Progenitor cell of endocrine pancreas (in vitro differentiated cells): ENCODE data around the gene ACOXL. TPM values are rescaled to one million over a fixed set of nuclear protein-coding genes. Genes with fewer than 3 reads are reported as not detected.

Source experiments
- DNase-seq: peaks from one replicate; pipeline ENCODE4 v3.0.0; 2021; ENCODE audit warnings: low spot score; ENCODE audit not compliant: unreplicated experiment
- H3K27ac Mint-ChIP-seq: 2 replicates; pipeline ENCODE4 v1.8.0; 2021; ENCODE audit warnings: mild to moderate bottlenecking, moderate library complexity, mixed read lengths
- H3K27me3 Mint-ChIP-seq: 2 replicates; pipeline ENCODE4 v1.8.0; 2021; ENCODE audit warnings: mixed read lengths
- H3K36me3 Mint-ChIP-seq: 2 replicates; pipeline ENCODE4 v1.8.0; 2022; ENCODE audit warnings: mixed read lengths; ENCODE audit not compliant: insufficient read depth
- H3K4me1 Mint-ChIP-seq: 2 replicates; pipeline ENCODE4 v1.8.0; 2021; ENCODE audit warnings: low read depth, mixed read lengths
- H3K4me3 Mint-ChIP-seq: 2 replicates; pipeline ENCODE4 v1.8.0; 2021; ENCODE audit warnings: low read depth, mild to moderate bottlenecking, moderate library complexity, mixed read lengths
- H3K9me3 Mint-ChIP-seq: 2 replicates; pipeline ENCODE4 v1.8.0; 2021; ENCODE audit warnings: low read depth, mixed read lengths
- total RNA-seq: library from RNA; stranded (reverse); gene quantifications from 2 replicates; pipeline ENCODE4 v1.2.1, GENCODE V29; 2021
- TF ChIP-seq, protein P1 (sequence below): fragments of 200-600 bp; sonication (generic); IDR thresholded peaks from one replicate; pipeline ENCODE4 v1.5.0; 2021; ENCODE audit warnings: antibody characterized with exemption, mild to moderate bottlenecking; ENCODE audit not compliant: unreplicated experiment

ACOXL gene
- total RNA-seq, 1 donor from 2014 or later, result 0.19 TPM

DNA sequence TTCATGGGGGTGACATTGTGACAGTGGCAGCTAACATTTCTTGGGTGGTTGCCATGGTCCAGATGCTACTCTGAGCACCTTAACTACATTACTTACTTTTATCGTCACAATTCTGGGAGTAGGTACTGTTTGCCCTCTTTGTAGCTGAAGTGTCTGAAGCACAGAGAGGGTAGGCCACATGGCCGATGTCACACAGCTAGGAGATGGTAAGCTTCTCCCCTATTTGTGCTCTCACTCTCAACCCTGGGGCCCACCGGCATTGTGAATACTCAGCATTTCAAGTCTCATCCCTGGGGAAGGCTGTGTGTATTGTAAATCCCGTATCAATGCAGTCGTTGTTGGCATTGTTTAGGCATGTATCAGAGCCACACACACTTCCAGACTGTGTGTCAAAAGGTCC is 136.6 kb downstream of the ACOXL start:
- no peak for DNase-seq
- H3K36me3 Mint-ChIP-seq, result no peaks in the 10 kb centered on the region
- no peaks in the 10 kb centered on the region for H3K9me3 Mint-ChIP-seq
- peaks cover 4% of the 10 kb centered on the region for H3K4me1 Mint-ChIP-seq
- TF ChIP-seq, protein P1, sequence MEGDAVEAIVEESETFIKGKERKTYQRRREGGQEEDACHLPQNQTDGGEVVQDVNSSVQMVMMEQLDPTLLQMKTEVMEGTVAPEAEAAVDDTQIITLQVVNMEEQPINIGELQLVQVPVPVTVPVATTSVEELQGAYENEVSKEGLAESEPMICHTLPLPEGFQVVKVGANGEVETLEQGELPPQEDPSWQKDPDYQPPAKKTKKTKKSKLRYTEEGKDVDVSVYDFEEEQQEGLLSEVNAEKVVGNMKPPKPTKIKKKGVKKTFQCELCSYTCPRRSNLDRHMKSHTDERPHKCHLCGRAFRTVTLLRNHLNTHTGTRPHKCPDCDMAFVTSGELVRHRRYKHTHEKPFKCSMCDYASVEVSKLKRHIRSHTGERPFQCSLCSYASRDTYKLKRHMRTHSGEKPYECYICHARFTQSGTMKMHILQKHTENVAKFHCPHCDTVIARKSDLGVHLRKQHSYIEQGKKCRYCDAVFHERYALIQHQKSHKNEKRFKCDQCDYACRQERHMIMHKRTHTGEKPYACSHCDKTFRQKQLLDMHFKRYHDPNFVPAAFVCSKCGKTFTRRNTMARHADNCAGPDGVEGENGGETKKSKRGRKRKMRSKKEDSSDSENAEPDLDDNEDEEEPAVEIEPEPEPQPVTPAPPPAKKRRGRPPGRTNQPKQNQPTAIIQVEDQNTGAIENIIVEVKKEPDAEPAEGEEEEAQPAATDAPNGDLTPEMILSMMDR, result no peak
- H3K4me3 Mint-ChIP-seq, result no peak overlapping the region
- peaks cover 7% of the 10 kb centered on the region for H3K27me3 Mint-ChIP-seq
- H3K27ac Mint-ChIP-seq, result no peak overlapping the region

DNA sequence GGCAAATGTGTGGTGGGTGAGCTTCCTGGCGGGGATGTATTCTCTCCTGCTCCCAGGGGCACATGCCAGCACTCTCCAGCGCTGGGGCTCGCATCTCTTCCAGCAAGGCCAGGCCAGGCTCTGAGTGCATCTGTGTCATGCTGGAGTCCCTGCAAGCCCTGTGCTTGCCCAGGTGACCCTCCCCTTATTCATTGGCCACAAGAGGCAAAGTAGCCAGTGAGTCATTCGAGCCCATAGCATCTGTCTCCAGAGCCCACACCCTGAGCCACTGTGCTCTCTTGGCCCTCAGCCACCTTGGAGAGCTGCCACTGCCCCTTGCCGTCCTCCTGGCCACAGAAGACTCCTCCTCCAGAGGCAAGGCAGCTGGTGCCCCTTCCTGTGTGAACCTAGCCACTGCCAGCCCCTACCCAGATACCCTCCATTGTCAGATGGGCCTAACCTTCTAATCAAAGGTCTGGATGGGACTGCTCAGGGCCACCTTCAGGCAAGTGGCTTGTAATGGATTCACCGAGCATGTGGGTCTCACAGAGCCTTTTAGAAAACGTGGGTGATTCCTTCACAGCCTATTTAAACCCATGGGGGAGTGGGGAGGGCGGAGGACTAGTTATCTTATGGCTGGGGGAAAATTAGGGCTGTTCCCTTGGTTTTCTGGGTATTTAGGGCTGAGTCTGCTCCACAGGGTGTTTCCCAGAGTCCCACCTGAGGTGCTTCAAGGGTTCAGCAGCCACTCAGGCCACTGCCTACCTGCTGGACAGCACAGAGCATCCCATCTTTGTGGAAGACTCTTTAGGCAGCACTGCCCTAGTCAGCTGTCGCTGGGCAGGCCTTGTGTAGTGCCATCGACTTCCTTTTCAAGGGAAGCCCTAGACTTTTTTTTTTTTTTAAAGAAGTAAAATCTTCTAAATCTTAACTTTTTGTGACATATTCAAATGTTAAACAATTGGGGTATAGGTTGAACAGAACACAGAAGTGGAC is 137.4 kb downstream of the ACOXL start:
- no peak overlapping the region for H3K27ac Mint-ChIP-seq
- no peak for DNase-seq
- H3K27me3 Mint-ChIP-seq, result peaks cover 7% of the 10 kb centered on the region
- no peak overlapping the region for H3K4me3 Mint-ChIP-seq
- H3K4me1 Mint-ChIP-seq, result peaks cover 4% of the 10 kb centered on the region
- H3K9me3 Mint-ChIP-seq, result no peaks in the 10 kb centered on the region
- H3K36me3 Mint-ChIP-seq, result no peaks in the 10 kb centered on the region
- TF ChIP-seq, protein P1, result no peak

DNA sequence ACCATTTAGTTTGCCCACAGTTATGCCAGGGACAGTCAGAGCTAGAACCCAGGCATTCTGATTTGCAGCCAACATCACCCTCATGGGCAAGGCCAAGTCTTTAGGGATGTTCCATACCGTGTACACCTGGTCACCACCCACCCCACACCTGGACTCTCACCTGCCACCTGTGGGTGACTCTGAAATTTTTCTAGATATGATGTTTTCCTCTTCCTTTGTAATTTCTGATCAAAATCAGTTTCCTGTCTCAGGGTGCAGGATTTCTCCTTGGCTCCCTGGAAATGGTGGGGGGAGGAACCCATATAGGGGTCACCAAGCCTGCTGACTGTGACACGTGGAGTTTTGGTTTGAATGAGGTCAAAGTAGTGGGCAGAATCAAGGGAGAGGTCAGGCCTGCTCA is 138.2 kb downstream of the ACOXL start:
- no peaks in the 10 kb centered on the region for H3K9me3 Mint-ChIP-seq
- no peak overlapping the region for H3K4me3 Mint-ChIP-seq
- H3K27me3 Mint-ChIP-seq, result peaks cover 7% of the 10 kb centered on the region
- H3K27ac Mint-ChIP-seq, result no peak overlapping the region
- no peaks in the 10 kb centered on the region for H3K36me3 Mint-ChIP-seq
- H3K4me1 Mint-ChIP-seq, result peaks cover 4% of the 10 kb centered on the region
- DNase-seq, result no peak
- TF ChIP-seq, protein P1, result no peak

DNA sequence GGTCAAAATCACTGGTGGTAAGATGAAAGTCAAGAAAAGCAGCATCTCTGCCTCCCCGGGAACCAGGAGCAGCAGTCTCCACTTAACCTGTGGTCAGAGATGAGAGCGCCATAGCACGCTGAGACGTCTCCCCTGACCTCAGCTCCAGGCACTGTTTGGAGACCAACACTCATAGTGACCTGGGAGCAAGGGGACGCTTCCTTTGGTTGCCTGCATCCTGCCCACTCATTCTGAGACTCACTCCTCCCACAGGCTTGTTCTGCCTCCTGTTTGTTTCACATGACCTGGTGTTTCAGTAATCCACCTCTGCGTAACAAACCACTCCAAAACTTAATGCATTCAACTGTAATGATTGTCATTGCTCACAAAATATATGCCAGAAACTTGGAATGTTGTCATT is 139.3 kb downstream of the ACOXL start:
- no peaks in the 10 kb centered on the region for H3K36me3 Mint-ChIP-seq
- H3K4me3 Mint-ChIP-seq, result no peak overlapping the region

DNA sequence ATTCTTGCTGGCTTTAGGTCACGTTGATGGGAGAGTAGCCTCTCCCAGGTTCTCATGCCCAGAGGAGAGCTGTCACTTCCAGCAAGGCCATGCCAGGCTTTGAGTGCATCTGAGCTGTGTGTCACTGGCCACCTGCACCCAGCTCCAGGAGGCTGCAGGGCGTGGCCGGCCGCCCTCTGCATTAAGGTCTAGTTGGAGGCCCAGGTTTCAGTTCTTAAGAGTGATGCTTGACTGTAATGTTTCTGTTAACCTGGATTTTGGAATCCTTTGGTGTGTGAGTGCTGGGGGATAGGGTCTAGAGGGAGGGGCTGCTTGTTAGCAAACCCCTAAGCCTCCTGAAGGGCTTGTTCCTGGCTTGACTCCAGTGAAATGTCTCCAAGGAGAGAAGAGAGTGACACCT is 140.1 kb downstream of the ACOXL start:
- Mint-ChIP-seq H3K27me3 (no peaks in the 10 kb centered on the region), H3K36me3 (no peaks in the 10 kb centered on the region), H3K27ac (no peak overlapping the region), H3K4me3 (no peak overlapping the region), H3K9me3 (no peaks in the 10 kb centered on the region), H3K4me1 (no peaks in the 10 kb centered on the region)
- TF ChIP-seq, protein P1, result no peak
- DNase-seq, result no peak

More for the DNA sequence above, 139.3 kb downstream of the ACOXL start:
- no peak for DNase-seq
- Mint-ChIP-seq H3K9me3 (no peaks in the 10 kb centered on the region), H3K4me1 (no peaks in the 10 kb centered on the region), H3K27ac (no peak overlapping the region), H3K27me3 (peaks cover 4% of the 10 kb centered on the region)
- TF ChIP-seq, protein P1, result no peak
